ENCODE data around the gene NKIRAS2. TPM values are rescaled to one million over a fixed set of nuclear protein-coding genes. Genes with fewer than 3 reads are reported as not detected.

Gene NKIRAS2
- polyA plus RNA-seq, 1 of the 3 experiments (the other 2 are of a cell fraction): 91.8 TPM

GRCh38 chr17:41974031-41974430 is 45.9 kb upstream of the NKIRAS2 start:
- Histone ChIP-seq H4K20me1 (ENCODE audit: insufficient read depth) (0 out of 2 replicates have a peak, but pooled peaks cover 8% of the 10 kb centered on the region), H3K79me2 (ENCODE audit: insufficient read depth) (peaks cover 35% of the 10 kb centered on the region), H3K4me2 (no peak overlapping the region), H2AFZ (ENCODE audit: low read depth) (no peak overlapping the region), H3K36me3 (replicated peaks in 1 of 2; ENCODE audit: control insufficient read depth in 1 of 2, insufficient read depth in 2 of 2, low read length in 1 of 2) (peaks cover 47 to 74% of the 10 kb centered on the region in 2 experiments), H3K4me3 (ENCODE audit: low read depth in 2 of 2, low read length in 1 of 2) (no peak overlapping the region), H3K27me3 (ENCODE audit: insufficient read depth) (no peaks in the 10 kb centered on the region), H3K27ac (ENCODE audit: low read depth in 2 of 2, low read length in 1 of 2) (peak overlapping the region in 1 of 2 experiments; percentile 92; a peak in 2 of 4 replicates), H3K9me2 (no peaks in the 10 kb centered on the region), H3K9ac (no peak overlapping the region), H3F3A (replicated peaks; ENCODE audit: insufficient read depth) (peaks cover 10% of the 10 kb centered on the region), H3K9me3 (no peaks in the 10 kb centered on the region), H3K4me1 (ENCODE audit: control insufficient read depth in 1 of 2, insufficient read depth in 2 of 2, low read depth in 1 of 2, low read length in 1 of 2) (peaks cover 0 to 55% of the 10 kb centered on the region in 2 experiments; a peak in 2 of 4 replicates)
- no peak for DNase-seq
- TF ChIP-seq YY1 (IDR thresholded peaks at IDR 0.05; ENCODE audit: low read depth): no peak
- TF ChIP-seq USF2 (IDR thresholded peaks at IDR 0.05; ENCODE audit: borderline replicate concordance, low read depth, low read length): no peak
- TF ChIP-seq TAF1 (IDR thresholded peaks at IDR 0.05; ENCODE audit: borderline replicate concordance, low read depth, low read length): no peak
- TF ChIP-seq POLR2AphosphoS5 (IDR thresholded peaks at IDR 0.05; ENCODE audit: low read depth, low read length): no peak
- TF ChIP-seq REST (IDR thresholded peaks at IDR 0.05; ENCODE audit: low read depth, low read length): no peak
- 85% methylated on average over 5 of the region's 6 CpGs for WGBS (ENCODE audit: low lambda C conversion rate)
- ChIA-PET CTCF (interaction anchor here (1.4 to 5.4 kb wide), 4 partner anchors 13 to 127 kb away, joined by 4 to 47 read pairs (median 6); partner anchors contain the start of gene DNAJC7), POLR2A (interaction anchor here (1.2 kb wide), 1 partner anchor 36 kb away, joined by 3 read pairs; no protein-coding TSS in a partner anchor)

GRCh38 chr17:41974658-41975057 is 45.2 kb upstream of the NKIRAS2 start:
- no peak overlapping the region for H3K4me2 ChIP-seq
- DNase-seq: no peak
- no peaks in the 10 kb centered on the region for H3K9me2 ChIP-seq
- H3K9me3 ChIP-seq: no peaks in the 10 kb centered on the region
- peaks cover 30% of the 10 kb centered on the region for H3K79me2 ChIP-seq (ENCODE audit: insufficient read depth)
- H2AFZ ChIP-seq (ENCODE audit: low read depth): no peak overlapping the region
- TF ChIP-seq CTCF (IDR thresholded peaks at IDR 0.05): no peak
- TF ChIP-seq NFIC (IDR thresholded peaks at IDR 0.05; ENCODE audit: borderline replicate concordance): no peak
- no peak for TF ChIP-seq POLR2AphosphoS5 (IDR thresholded peaks at IDR 0.05; ENCODE audit: low read depth, low read length)
- no peak for TF ChIP-seq RCOR1 (IDR thresholded peaks at IDR 0.05; ENCODE audit: low read length)
- no peak for TF ChIP-seq MAX (IDR thresholded peaks at IDR 0.05; ENCODE audit: low read depth)
- TF ChIP-seq MXI1 (IDR thresholded peaks at IDR 0.05; ENCODE audit: low read depth, low read length): no peak
- 0 out of 2 replicates have a peak, but pooled peaks cover 8% of the 10 kb centered on the region for H4K20me1 ChIP-seq (ENCODE audit: insufficient read depth)
- H3K27me3 ChIP-seq (ENCODE audit: insufficient read depth): no peaks in the 10 kb centered on the region
- no peak overlapping the region for H3K4me3 ChIP-seq (ENCODE audit: low read depth in 2 of 2, low read length in 1 of 2)
- peaks cover 42 to 72% of the 10 kb centered on the region in 2 experiments for H3K36me3 ChIP-seq (replicated peaks in 1 of 2; ENCODE audit: control insufficient read depth in 1 of 2, insufficient read depth in 2 of 2, low read length in 1 of 2)
- peak overlapping the region in 1 of 2 experiments; percentile 92; a peak in 1 of 4 replicates for H3K27ac ChIP-seq (ENCODE audit: low read depth in 2 of 2, low read length in 1 of 2)
- H3K9ac ChIP-seq: no peak overlapping the region
- ChIA-PET CTCF (interaction anchor here (1.4 to 5.4 kb wide), 5 partner anchors 14 to 127 kb away, joined by 4 to 47 read pairs (median 6); partner anchors contain the start of gene DNAJC7), POLR2A (interaction anchor here (0.8 to 1.5 kb wide), 2 partner anchors 11 to 43 kb away, joined by 3 to 4 read pairs; partner anchors contain the start of gene DNAJC7)
- peaks cover 0 to 53% of the 10 kb centered on the region in 2 experiments; a peak in 2 of 4 replicates for H3K4me1 ChIP-seq (ENCODE audit: control insufficient read depth in 1 of 2, insufficient read depth in 2 of 2, low read depth in 1 of 2, low read length in 1 of 2)
- peaks cover 10% of the 10 kb centered on the region for H3F3A ChIP-seq (replicated peaks; ENCODE audit: insufficient read depth)
- WGBS (ENCODE audit: low lambda C conversion rate): 92% methylated on average over 4 of the region's 5 CpGs

All from SK-N-SH (cell line).